KMS-11 (cell line): ENCODE measurements around the gene BTBD9.
"Not testable (repeated sequence)": the region's sequence is repeated elsewhere in the genome, so short reads cannot be mapped to it uniquely, and the experiment has no call there.

Experiments used
- H2AFZ ChIP-seq: fragments of 200-600 bp; sonication (generic); 2 replicates; pipeline ENCODE4 v1.6.1; 2016; ENCODE audit warnings: antibody characterized with exemption, mixed run types, low read depth
- H3K27ac ChIP-seq: fragments of 200-600 bp; sonication (generic); 2 replicates; pipeline ENCODE4 v1.6.1; 2016; ENCODE audit warnings: mild to moderate bottlenecking, mixed run types
- H3K27me3 ChIP-seq: fragments of 200-600 bp; sonication (generic); 2 replicates; pipeline ENCODE4 v1.6.1; 2017; ENCODE audit warnings: mild to moderate bottlenecking, low read depth, mixed run types, moderate library complexity; ENCODE audit not compliant: insufficient read depth
- H3K36me3 ChIP-seq: fragments of 200-600 bp; sonication (generic); 2 replicates; pipeline ENCODE4 v1.6.1; 2017; ENCODE audit warnings: mild to moderate bottlenecking, mixed run types; ENCODE audit not compliant: insufficient read depth
- H3K4me1 ChIP-seq: fragments of 200-600 bp; sonication (generic); 2 replicates; pipeline ENCODE4 v1.6.1; 2016; ENCODE audit warnings: mild to moderate bottlenecking, low read depth, mixed run types; ENCODE audit not compliant: poor library complexity, severe bottlenecking
- H3K4me2 ChIP-seq: fragments of 200-600 bp; sonication (generic); 2 replicates; pipeline ENCODE4 v1.7.0; 2016; ENCODE audit warnings: mild to moderate bottlenecking, mixed run types
- H3K4me3 ChIP-seq: fragments of 200-600 bp; sonication (generic); IDR thresholded peaks from 2 replicates; pipeline ENCODE4 v1.6.1; 2017; ENCODE audit warnings: low read depth, low read length, mixed read lengths; ENCODE audit not compliant: insufficient read depth
- H3K79me2 ChIP-seq: fragments of 200-600 bp; sonication (generic); 2 replicates; pipeline ENCODE4 v1.6.1; 2016; ENCODE audit warnings: low read depth, mixed run types; ENCODE audit not compliant: insufficient read depth
- H3K9ac ChIP-seq: fragments of 200-600 bp; sonication (generic); 2 replicates; pipeline ENCODE4 v1.6.1; 2016; ENCODE audit warnings: mild to moderate bottlenecking, mixed run types
- H4K20me1 ChIP-seq: fragments of 200-600 bp; sonication (generic); 2 replicates; pipeline ENCODE4 v1.6.1; 2016; ENCODE audit warnings: mild to moderate bottlenecking, mixed run types; ENCODE audit not compliant: insufficient read depth
- TF ChIP-seq, protein P1 (sequence below): fragments of 200-600 bp; sonication (generic); conservative IDR thresholded peaks from 2 replicates; pipeline ENCODE4 v1.6.1; 2017; ENCODE audit warnings: low read depth, mild to moderate bottlenecking, antibody characterized with exemption, low read length, moderate library complexity, mixed read lengths

Gene BTBD9

DNA sequence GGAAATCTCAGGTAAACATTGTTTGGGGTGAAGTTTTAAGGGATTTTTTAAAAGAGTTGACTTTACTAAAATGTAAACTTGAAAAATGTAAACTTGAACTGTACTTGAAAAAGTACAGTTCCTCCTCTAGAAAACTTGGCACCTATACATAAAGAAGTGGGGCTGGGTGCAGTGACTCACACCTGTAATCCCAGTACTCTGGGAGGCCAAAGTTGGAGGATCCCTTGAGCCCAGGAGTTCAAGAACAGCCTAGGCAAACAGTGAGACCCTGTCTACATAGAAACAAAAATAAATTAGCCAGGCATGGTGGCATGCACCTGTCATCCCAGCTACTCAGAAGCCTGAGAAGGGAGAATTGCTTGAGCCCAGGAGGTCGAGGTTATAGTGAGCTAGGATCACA, 7.2 kb downstream of the BTBD9 start:
- TF ChIP-seq, protein P1, sequence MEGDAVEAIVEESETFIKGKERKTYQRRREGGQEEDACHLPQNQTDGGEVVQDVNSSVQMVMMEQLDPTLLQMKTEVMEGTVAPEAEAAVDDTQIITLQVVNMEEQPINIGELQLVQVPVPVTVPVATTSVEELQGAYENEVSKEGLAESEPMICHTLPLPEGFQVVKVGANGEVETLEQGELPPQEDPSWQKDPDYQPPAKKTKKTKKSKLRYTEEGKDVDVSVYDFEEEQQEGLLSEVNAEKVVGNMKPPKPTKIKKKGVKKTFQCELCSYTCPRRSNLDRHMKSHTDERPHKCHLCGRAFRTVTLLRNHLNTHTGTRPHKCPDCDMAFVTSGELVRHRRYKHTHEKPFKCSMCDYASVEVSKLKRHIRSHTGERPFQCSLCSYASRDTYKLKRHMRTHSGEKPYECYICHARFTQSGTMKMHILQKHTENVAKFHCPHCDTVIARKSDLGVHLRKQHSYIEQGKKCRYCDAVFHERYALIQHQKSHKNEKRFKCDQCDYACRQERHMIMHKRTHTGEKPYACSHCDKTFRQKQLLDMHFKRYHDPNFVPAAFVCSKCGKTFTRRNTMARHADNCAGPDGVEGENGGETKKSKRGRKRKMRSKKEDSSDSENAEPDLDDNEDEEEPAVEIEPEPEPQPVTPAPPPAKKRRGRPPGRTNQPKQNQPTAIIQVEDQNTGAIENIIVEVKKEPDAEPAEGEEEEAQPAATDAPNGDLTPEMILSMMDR: no peak
- Histone ChIP-seq H4K20me1 (no peaks in the 10 kb centered on the region), H3K4me2 (no peak overlapping the region), H2AFZ (no peak overlapping the region), H3K79me2 (no peaks in the 10 kb centered on the region), H3K36me3 (no peaks in the 10 kb centered on the region), H3K4me1 (no peaks in the 10 kb centered on the region), H3K27me3 (no peaks in the 10 kb centered on the region), H3K9ac (no peak overlapping the region), H3K27ac (no peak overlapping the region), H3K4me3 (no peak overlapping the region)

DNA sequence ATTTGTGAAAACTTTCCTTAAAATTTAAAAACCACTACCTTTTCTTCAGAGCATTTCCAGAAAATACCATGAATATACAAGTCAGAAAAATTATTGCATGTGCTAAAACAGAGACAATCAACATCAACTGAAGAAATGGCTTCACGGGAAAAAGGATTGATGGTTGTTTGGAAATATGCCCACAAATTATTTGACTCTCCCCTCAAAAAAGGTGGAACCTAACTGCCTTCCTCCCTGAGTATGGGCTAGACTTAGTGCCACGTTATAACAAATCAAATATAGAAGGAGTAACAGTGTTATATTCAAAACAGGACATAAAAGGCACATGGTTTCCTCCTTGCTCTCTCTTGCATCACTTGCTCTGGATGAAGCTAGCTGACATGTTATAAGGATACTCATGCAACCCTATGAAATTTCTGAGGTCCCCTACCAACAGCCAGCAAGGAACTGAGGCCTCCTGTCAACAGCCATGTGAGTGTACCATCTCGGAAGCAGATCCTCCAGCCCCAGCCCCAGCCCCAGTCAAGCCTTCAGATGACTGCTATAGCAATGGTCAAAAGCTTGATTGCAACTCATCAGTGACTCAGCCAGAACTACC, 8.4 kb downstream of the BTBD9 start:
- Histone ChIP-seq H3K79me2 (no peaks in the 10 kb centered on the region), H3K9ac (no peak overlapping the region), H3K27ac (no peak overlapping the region), H3K36me3 (no peaks in the 10 kb centered on the region), H3K4me3 (no peak overlapping the region), H4K20me1 (no peaks in the 10 kb centered on the region), H2AFZ (no peak overlapping the region), H3K4me1 (no peaks in the 10 kb centered on the region), H3K4me2 (no peak overlapping the region), H3K27me3 (no peaks in the 10 kb centered on the region)
- TF ChIP-seq, protein P1: no peak

DNA sequence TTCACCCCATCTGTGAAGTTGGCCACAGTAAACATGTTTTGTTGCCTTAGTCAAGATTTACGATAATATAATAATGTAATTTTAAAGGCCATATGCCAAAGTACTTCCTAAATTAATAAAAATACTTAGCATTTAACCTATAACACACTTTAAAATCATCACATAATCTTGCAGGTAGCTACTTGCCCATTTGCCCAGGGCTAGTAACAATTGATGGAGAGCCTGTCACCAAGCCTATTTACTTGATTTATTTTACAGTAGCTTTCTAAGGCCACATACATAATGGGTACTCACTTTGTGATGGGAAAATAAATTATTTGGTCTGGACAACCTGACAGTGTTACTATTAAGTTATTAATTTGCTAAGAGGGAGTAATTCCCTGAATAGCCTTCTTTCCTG, 14.5 kb downstream of the BTBD9 start:
- no peaks in the 10 kb centered on the region for H3K27me3 ChIP-seq
- H3K4me3 ChIP-seq: no peak overlapping the region
- TF ChIP-seq, protein P1: no peak
- H3K27ac ChIP-seq: no peak overlapping the region
- H3K4me1 ChIP-seq: no peaks in the 10 kb centered on the region
- H3K79me2 ChIP-seq: no peaks in the 10 kb centered on the region
- H3K9ac ChIP-seq: no peak overlapping the region
- H3K36me3 ChIP-seq: no peaks in the 10 kb centered on the region
- no peak overlapping the region for H2AFZ ChIP-seq
- no peak overlapping the region for H3K4me2 ChIP-seq
- no peaks in the 10 kb centered on the region for H4K20me1 ChIP-seq

- H2AFZ ChIP-seq, H3K27me3 ChIP-seq, H3K4me3 ChIP-seq, H3K4me2 ChIP-seq, H4K20me1 ChIP-seq, H3K36me3 ChIP-seq, H3K79me2 ChIP-seq, H3K27ac ChIP-seq, H3K9ac ChIP-seq, H3K4me1 ChIP-seq: not testable (repeated sequence)
These were observed 20.4 kb downstream of the BTBD9 start for GRCh38 chr6:38619342-38619741.

DNA sequence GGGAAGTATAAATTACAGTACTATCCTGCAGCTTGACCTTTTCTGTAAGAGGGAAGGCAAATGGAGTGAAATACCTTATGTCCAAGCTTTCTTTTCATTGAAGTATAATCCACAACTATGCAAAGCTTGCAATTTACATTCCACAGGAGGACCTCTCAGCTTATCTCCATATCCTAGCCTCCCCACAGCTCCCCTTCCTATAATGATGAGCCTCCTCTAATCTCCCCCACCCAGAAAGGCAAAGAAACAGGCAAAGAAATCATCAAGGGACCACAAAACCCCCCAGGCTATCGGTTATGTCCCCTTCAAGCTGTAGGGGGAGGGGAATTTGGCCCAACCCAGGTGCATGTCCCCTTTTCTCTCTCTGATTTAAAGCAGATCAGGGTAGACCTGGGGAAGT, 21.4 kb downstream of the BTBD9 start:
- not testable (repeated sequence) for H3K4me2 ChIP-seq, H3K4me3 ChIP-seq, H2AFZ ChIP-seq, H3K27me3 ChIP-seq, H3K9ac ChIP-seq, H3K27ac ChIP-seq, H4K20me1 ChIP-seq, H3K79me2 ChIP-seq, H3K36me3 ChIP-seq, H3K4me1 ChIP-seq
